B cell (primary cell): ENCODE results near the gene HOXB3. TPM values are rescaled to one million over a fixed set of nuclear protein-coding genes. Genes with fewer than 3 reads are reported as not detected.

Experiments
- ATAC-seq: fragments of 200-7000 bp; cut with Tn5 transposase; one replicate; pipeline ENCODE4 v1.10.0; 2021; ENCODE audit warnings: low read depth, mild to moderate bottlenecking, moderate number of reproducible peaks, moderate library complexity
- CTCF ChIA-PET: fragments of 350-600 bp; sonication (Branson Sonifier 250); formaldehyde crosslinking; loops from one replicate; lab custom pipeline; 2021; ENCODE audit warnings: antibody characterized with exemption, inconsistent platforms; lab: Charles Lee
- POLR2A ChIA-PET: fragments of 350-600 bp; sonication (Branson Sonifier 250); formaldehyde crosslinking; loops from one replicate; lab custom pipeline; 2021; ENCODE audit warnings: antibody characterized with exemption; lab: Charles Lee
- DNase-seq: peaks from one replicate; pipeline ENCODE4 v3.0.0; 2013
- H2AFZ ChIP-seq: 2 replicates; pipeline ENCODE4 v1.6.1; 2012; ENCODE audit warnings: mild to moderate bottlenecking, low read depth, low read length; ENCODE audit not compliant: insufficient read depth, poor library complexity, severe bottlenecking
- H3K27ac ChIP-seq, 2 donors: 1 replicate in 1 of 2; 2 replicates in 1 of 2; pipeline ENCODE4 v1.5.1; 2012 to 2013; ENCODE audit warnings: low read length in 2 of 2, mild to moderate bottlenecking in 2 of 2, moderate library complexity in 1 of 2
- H3K27me3 ChIP-seq, 4 experiments: fragments of 200-600 bp in 1 of 4; sonication (generic) in 1 of 4; replicated peaks in 1 of 4; 1 replicate in 2 of 4; 2 replicates in 2 of 4; pipeline versions ENCODE4 v1.6.1 to v1.7.0; 2013 to 2016; ENCODE audit warnings: low read length in 3 of 4, mild to moderate bottlenecking in 2 of 4, mixed read lengths in 1 of 4, moderate library complexity in 1 of 4; ENCODE audit not compliant: insufficient read depth in 4 of 4, control insufficient read depth in 3 of 4; ENCODE audit errors: control extremely low read depth in 1 of 4
- H3K36me3 ChIP-seq, 2 experiments: replicated peaks in 1 of 2; 1 replicate in 1 of 2; 2 replicates in 1 of 2; pipeline versions ENCODE4 v1.6.1 to v1.7.1; 2013; ENCODE audit warnings: low read length in 1 of 2; ENCODE audit not compliant: insufficient read depth in 2 of 2, control insufficient read depth in 1 of 2; ENCODE audit errors: control extremely low read depth in 1 of 2, extremely low read depth in 1 of 2
- H3K4me1 ChIP-seq, 2 donors: fragments of 200-600 bp in 1 of 2; sonication (generic) in 1 of 2; 1 replicate in 1 of 2; 2 replicates in 1 of 2; pipeline versions ENCODE4 v1.5.1 to v1.6.1; 2013 to 2017; ENCODE audit warnings: low read length in 2 of 2; ENCODE audit not compliant: control insufficient read depth in 2 of 2, insufficient read depth in 2 of 2
- H3K4me2 ChIP-seq: replicated peaks from 2 replicates; pipeline ENCODE3; 2012; ENCODE audit warnings: mild to moderate bottlenecking, low read depth, low read length; ENCODE audit not compliant: poor library complexity, severe bottlenecking
- H3K4me3 ChIP-seq, 5 experiments: fragments of 200-600 bp in 1 of 5; sonication (generic) in 1 of 5; 1 replicate in 3 of 5; 2 replicates in 2 of 5; pipeline versions ENCODE4 v1.5.1 to v1.7.0; 2011 to 2016; ENCODE audit warnings: low read length in 4 of 5, mild to moderate bottlenecking in 4 of 5, low read depth in 2 of 5, control low read depth in 1 of 5, moderate library complexity in 1 of 5; ENCODE audit not compliant: insufficient read depth in 1 of 5; ENCODE audit errors: control extremely low read depth in 1 of 5, extremely low read depth in 1 of 5
- H3K79me2 ChIP-seq: fragments of 200-600 bp; sonication (generic); one replicate; pipeline ENCODE4 v1.6.0; 2016; ENCODE audit warnings: low read length; ENCODE audit not compliant: control insufficient read depth, insufficient read depth
- H3K9ac ChIP-seq: fragments of 200-600 bp; sonication (generic); 2 replicates; pipeline ENCODE4 v1.6.1; 2017; ENCODE audit warnings: mild to moderate bottlenecking, low read length, moderate library complexity
- H3K9me3 ChIP-seq, 3 donors: one replicate each; pipeline versions ENCODE4 v1.6.1 to v1.7.1; 2013; ENCODE audit warnings: low read length in 2 of 3; ENCODE audit not compliant: control insufficient read depth in 2 of 3, insufficient read depth in 1 of 3; ENCODE audit errors: control extremely low read depth in 1 of 3
- H4K20me1 ChIP-seq: 2 replicates; pipeline ENCODE4 v1.6.0; 2012; ENCODE audit warnings: mild to moderate bottlenecking, low read length; ENCODE audit not compliant: insufficient read depth, control insufficient read depth, poor library complexity, severe bottlenecking
- H3K27ac Mint-ChIP-seq: one replicate; pipeline ENCODE4 v1.8.0; 2021; ENCODE audit warnings: mixed read lengths
- H3K27me3 Mint-ChIP-seq: one replicate; pipeline ENCODE4 v1.8.0; 2021; ENCODE audit warnings: mixed read lengths
- H3K4me1 Mint-ChIP-seq: one replicate; pipeline ENCODE4 v1.8.0; 2021; ENCODE audit warnings: mixed read lengths
- H3K4me3 Mint-ChIP-seq: one replicate; pipeline ENCODE4 v1.8.0; 2021; ENCODE audit warnings: mixed read lengths
- H3K9me3 Mint-ChIP-seq: one replicate; pipeline ENCODE4 v1.8.0; 2022; ENCODE audit warnings: mixed read lengths; ENCODE audit not compliant: insufficient read depth
- EZH2 ChIP-seq: IDR thresholded peaks from 2 replicates; pipeline ENCODE4 v1.6.1; 2012; ENCODE audit warnings: borderline replicate concordance, low read depth, mild to moderate bottlenecking, moderate library complexity, low read length; ENCODE audit not compliant: insufficient read depth, poor library complexity, severe bottlenecking
- WGBS: methylation state at CpG from one replicate; pipeline ENCODE4 v1.1.5; 2013; ENCODE audit warnings: missing lambda C conversion rate; ENCODE audit not compliant: insufficient coverage; 5-methylcytosine and 5-hydroxymethylcytosine counted together
- intact Hi-C: fragments of 100-400 bp; cut with micrococcal nuclease; formaldehyde crosslinking; loops from one replicate; pipeline ENCODE4 v1.10.0; 2022
- polyA plus RNA-seq: library from polyadenylated mRNA; depleted of rRNA; stranded (reverse); fragments of >200 nt; gene quantifications from 2 replicates; pipeline ENCODE4 v1.2.3, GENCODE V29; 2012
- total RNA-seq, 2 donors: library from RNA; stranded (reverse); fragments of 120-200 nt in 1 of 2; gene quantifications; 1 replicate in 1 of 2; 2 replicates in 1 of 2; pipeline versions ENCODE4 v1.2.3 to v1.2.4, GENCODE V29; 2013 to 2022
- TF ChIP-seq, protein P1 (sequence below): fragments of 200-600 bp; IDR thresholded peaks from one replicate; pipeline ENCODE4 v1.8.0; 2022; ENCODE audit warnings: antibody characterized with exemption, mild to moderate bottlenecking

The HOXB3 gene
- total and polyA plus RNA-seq, 2 donors (not counting 1 experiment from before 2014, with no cell fraction given), result 3.0 to 4.0 TPM

DNA sequence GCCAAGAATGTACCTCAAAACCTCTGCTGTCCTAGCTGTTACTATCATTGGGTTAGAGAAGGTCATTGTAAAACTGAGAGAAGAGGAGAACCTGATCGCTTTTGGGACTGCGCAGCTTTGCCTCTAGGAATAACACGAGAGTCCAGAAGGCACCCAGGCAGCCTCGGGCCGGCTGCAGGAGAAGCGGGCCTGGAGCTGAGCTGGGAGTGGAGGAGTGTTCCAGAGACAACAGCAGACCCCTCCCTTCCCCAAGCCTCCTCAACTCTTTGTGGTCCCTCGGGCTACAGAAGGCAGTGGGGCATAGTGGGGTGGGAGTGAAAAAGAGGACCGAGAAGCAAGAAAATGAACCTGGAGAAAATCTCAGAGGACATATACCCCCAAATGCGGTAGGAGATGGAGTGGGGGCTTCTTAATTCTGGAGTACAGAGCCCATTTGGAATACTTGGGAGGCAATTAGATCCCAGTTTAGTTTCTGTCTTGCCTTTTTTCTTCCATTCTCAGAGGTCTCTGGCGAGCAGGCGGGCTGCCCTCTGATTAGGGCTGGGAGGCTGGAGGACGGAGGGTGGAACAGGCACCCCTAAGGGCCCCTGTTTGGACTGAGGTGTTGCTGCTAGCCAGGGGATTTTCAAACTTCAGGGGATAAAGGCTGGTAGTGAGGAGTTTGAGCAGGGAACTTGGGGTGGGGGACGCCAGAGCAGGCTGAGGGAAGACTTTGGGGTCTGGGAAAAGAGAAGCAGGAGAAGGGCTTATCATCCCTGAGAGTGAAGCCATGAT lies 31.8 kb downstream of the HOXB3 start:
- H3K9me3 Mint-ChIP-seq, result no peaks in the 10 kb centered on the region
- Histone ChIP-seq H3K27me3 (peaks cover 0 to 37% (median 12%) of the 10 kb centered on the region in 4 experiments), H3K4me2 (no peak overlapping the region), H3K9me3 (peaks cover 0 to 5% (median 0%) of the 10 kb centered on the region in 3 donors), H4K20me1 (no peaks in the 10 kb centered on the region), H3K4me1 (peaks cover 0 to 4% of the 10 kb centered on the region in 2 donors), H3K4me3 (no peak overlapping the region), H3K9ac (no peak overlapping the region), H3K79me2 (no peaks in the 10 kb centered on the region), H2AFZ (no peak overlapping the region), H3K36me3 (no peaks in the 10 kb centered on the region), H3K27ac (no peak overlapping the region)
- peaks cover 4% of the 10 kb centered on the region for H3K4me1 Mint-ChIP-seq
- intact Hi-C loops, result no loop called here
- H3K4me3 Mint-ChIP-seq, result no peak overlapping the region
- ATAC-seq, result no peak
- CTCF ChIA-PET, result interaction anchor here (1.1 kb wide), 1 partner anchor 250 kb away, joined by 3 read pairs; no protein-coding TSS in a partner anchor
- POLR2A ChIA-PET, result no interaction called here
- H3K27me3 Mint-ChIP-seq, result peaks cover 33% of the 10 kb centered on the region
- DNase-seq, result no peak
- TF ChIP-seq EZH2, result no peak
- TF ChIP-seq, protein P1, sequence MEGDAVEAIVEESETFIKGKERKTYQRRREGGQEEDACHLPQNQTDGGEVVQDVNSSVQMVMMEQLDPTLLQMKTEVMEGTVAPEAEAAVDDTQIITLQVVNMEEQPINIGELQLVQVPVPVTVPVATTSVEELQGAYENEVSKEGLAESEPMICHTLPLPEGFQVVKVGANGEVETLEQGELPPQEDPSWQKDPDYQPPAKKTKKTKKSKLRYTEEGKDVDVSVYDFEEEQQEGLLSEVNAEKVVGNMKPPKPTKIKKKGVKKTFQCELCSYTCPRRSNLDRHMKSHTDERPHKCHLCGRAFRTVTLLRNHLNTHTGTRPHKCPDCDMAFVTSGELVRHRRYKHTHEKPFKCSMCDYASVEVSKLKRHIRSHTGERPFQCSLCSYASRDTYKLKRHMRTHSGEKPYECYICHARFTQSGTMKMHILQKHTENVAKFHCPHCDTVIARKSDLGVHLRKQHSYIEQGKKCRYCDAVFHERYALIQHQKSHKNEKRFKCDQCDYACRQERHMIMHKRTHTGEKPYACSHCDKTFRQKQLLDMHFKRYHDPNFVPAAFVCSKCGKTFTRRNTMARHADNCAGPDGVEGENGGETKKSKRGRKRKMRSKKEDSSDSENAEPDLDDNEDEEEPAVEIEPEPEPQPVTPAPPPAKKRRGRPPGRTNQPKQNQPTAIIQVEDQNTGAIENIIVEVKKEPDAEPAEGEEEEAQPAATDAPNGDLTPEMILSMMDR, result no peak
- H3K27ac Mint-ChIP-seq, result no peak overlapping the region
- WGBS, result 97% methylated on average over 8 of the region's 13 CpGs
